ENCODE results near the gene ZNF445. TPM values are rescaled to one million over a fixed set of nuclear protein-coding genes. Genes with fewer than 3 reads are reported as not detected.

ZNF445 gene
- total and polyA plus RNA-seq, 9 of the 15 experiments (the other 6 are each of a cell fraction or from before 2014, with no cell fraction given), result 1.2 to 26.9 (median 10.6) TPM

DNA sequence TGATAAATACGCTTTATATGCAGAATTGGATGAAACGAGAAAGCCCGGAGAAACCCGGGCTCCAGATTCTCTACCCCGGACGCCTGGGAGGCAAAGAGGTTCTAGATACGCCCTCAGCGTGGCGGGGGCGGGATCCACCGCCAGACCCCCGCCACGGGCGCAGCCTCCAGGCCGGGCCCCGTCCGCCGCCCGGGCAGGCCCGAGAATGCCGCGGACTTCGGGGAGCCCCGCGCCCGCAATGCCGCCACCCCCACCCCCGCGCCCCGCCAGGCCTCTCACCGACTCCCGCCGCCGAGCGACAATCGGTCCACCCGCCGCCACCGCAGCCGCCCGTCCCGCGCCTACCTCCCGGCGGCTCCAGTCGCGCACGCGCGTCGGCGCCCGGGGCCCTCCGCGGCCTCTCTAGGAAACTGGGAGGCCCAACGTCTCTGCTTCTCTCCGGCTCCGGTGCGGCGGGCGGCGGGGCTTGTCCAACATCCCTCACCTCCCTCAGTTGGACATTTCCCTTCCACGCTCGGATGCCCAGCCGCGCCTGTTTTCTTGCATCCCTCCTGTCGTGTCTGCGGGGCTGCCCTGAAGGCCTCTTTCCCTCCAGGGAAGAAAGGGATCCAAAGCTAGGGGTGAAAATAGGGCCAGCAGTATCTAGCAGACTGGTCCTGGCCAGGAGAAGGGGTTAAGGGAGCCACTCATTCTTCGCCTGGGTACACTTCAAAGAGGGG is at the start of gene ZNF445 (continued):
- TF ChIP-seq, protein P1, sequence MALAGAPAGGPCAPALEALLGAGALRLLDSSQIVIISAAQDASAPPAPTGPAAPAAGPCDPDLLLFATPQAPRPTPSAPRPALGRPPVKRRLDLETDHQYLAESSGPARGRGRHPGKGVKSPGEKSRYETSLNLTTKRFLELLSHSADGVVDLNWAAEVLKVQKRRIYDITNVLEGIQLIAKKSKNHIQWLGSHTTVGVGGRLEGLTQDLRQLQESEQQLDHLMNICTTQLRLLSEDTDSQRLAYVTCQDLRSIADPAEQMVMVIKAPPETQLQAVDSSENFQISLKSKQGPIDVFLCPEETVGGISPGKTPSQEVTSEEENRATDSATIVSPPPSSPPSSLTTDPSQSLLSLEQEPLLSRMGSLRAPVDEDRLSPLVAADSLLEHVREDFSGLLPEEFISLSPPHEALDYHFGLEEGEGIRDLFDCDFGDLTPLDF (CRISPR knock-in tag; IDR thresholded peaks at IDR 0.05), result peak; percentile 64; the same call in 1 of the 2 replicates
- TF ChIP-seq ZNF24 (IDR thresholded peaks at IDR 0.05) (0 out of 2 replicates have a peak, but pooled peaks have one; percentile 18), HNRNPH1 (optimal IDR thresholded peaks at IDR 0.05; ENCODE audit: low read depth, low read length) (no peak), PML (IDR thresholded peaks at IDR 0.05; ENCODE audit: low read length) (0 out of 2 replicates have a peak, but pooled peaks have one; percentile 24), NFE2L1 (tag; IDR thresholded peaks at IDR 0.05; ENCODE audit: borderline replicate concordance, low read depth) (no peak), SMAD1 (IDR thresholded peaks at IDR 0.05; ENCODE audit: low read depth, low read length, partially characterized antibody) (peak; percentile 41), KHSRP (IDR thresholded peaks at IDR 0.05) (no peak), ZNF507 (tag; conservative IDR thresholded peaks at IDR 0.05) (no peak), CHD4 (IDR thresholded peaks at IDR 0.05; ENCODE audit: insufficient read depth, insufficient replicate concordance, low read depth, low read length, poor library complexity, severe bottlenecking) (no peak), FIP1L1 (IDR thresholded peaks at IDR 0.05; ENCODE audit: low read depth, low read length, poor library complexity, severe bottlenecking) (no peak), NBN (IDR thresholded peaks at IDR 0.05; ENCODE audit: low read depth) (no peak), MYC (IDR thresholded peaks at IDR 0.05; ENCODE audit: low read depth, low read length) (peak; percentile 65; the same call in 1 of the 2 replicates), MYC (CRISPR knock-in tag; IDR thresholded peaks at IDR 0.05; ENCODE audit: borderline replicate concordance, low read depth) (no peak), MXI1 (IDR thresholded peaks at IDR 0.05; ENCODE audit: low read depth, low read length) (no peak), POLR2H (tag; IDR thresholded peaks at IDR 0.05; ENCODE audit: low read depth) (peak; percentile 36; the same call in 1 of the 2 replicates), FOXM1 (IDR thresholded peaks at IDR 0.05; ENCODE audit: low read depth) (no peak), FOXM1 (CRISPR knock-in tag; IDR thresholded peaks at IDR 0.05; ENCODE audit: low read depth) (peak; percentile 49; the same call in 1 of the 2 replicates), NFE2 (IDR thresholded peaks at IDR 0.05; ENCODE audit: low read depth) (no peak), GTF2E2 (tag; IDR thresholded peaks at IDR 0.05) (peak; percentile 69; the same call in 1 of the 2 replicates)
- TF ChIP-seq, protein P2, sequence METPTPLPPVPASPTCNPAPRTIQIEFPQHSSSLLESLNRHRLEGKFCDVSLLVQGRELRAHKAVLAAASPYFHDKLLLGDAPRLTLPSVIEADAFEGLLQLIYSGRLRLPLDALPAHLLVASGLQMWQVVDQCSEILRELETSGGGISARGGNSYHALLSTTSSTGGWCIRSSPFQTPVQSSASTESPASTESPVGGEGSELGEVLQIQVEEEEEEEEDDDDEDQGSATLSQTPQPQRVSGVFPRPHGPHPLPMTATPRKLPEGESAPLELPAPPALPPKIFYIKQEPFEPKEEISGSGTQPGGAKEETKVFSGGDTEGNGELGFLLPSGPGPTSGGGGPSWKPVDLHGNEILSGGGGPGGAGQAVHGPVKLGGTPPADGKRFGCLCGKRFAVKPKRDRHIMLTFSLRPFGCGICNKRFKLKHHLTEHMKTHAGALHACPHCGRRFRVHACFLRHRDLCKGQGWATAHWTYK (CRISPR knock-in tag; IDR thresholded peaks at IDR 0.05), result no peak
- TF ChIP-seq, protein P3, sequence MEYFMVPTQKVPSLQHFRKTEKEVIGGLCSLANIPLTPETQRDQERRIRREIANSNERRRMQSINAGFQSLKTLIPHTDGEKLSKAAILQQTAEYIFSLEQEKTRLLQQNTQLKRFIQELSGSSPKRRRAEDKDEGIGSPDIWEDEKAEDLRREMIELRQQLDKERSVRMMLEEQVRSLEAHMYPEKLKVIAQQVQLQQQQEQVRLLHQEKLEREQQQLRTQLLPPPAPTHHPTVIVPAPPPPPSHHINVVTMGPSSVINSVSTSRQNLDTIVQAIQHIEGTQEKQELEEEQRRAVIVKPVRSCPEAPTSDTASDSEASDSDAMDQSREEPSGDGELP (CRISPR knock-in tag; IDR thresholded peaks at IDR 0.05; ENCODE audit: borderline replicate concordance), result peak; percentile 52; the same call in 1 of the 2 replicates
- TF ChIP-seq, protein P4, sequence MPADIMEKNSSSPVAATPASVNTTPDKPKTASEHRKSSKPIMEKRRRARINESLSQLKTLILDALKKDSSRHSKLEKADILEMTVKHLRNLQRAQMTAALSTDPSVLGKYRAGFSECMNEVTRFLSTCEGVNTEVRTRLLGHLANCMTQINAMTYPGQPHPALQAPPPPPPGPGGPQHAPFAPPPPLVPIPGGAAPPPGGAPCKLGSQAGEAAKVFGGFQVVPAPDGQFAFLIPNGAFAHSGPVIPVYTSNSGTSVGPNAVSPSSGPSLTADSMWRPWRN (IDR thresholded peaks at IDR 0.05; ENCODE audit: low read depth), result no peak
- TF ChIP-seq, protein P5, sequence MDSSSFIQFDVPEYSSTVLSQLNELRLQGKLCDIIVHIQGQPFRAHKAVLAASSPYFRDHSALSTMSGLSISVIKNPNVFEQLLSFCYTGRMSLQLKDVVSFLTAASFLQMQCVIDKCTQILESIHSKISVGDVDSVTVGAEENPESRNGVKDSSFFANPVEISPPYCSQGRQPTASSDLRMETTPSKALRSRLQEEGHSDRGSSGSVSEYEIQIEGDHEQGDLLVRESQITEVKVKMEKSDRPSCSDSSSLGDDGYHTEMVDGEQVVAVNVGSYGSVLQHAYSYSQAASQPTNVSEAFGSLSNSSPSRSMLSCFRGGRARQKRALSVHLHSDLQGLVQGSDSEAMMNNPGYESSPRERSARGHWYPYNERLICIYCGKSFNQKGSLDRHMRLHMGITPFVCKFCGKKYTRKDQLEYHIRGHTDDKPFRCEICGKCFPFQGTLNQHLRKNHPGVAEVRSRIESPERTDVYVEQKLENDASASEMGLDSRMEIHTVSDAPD (CRISPR knock-in tag; IDR thresholded peaks at IDR 0.05), result no peak

All from K562 (cell line).